Vagina (tissue), 2 donors: Measurements from ENCODE around the gene KCNC4. TPM values are rescaled to one million over a fixed set of nuclear protein-coding genes. Genes with fewer than 3 reads are reported as not detected.

ENCODE experiments used
- DNase-seq, 2 donors: peaks; one replicate each; pipeline ENCODE4 v3.0.0-alpha.2; 2017; ENCODE audit errors: extremely low spot score in 2 of 2
- H3K27ac ChIP-seq: fragments of 200-600 bp; sonication (generic); one replicate; pipeline ENCODE4 v1.5.1; 2019
- H3K27me3 ChIP-seq: fragments of 200-600 bp; sonication (generic); one replicate; pipeline ENCODE4 v1.5.1; 2019
- H3K36me3 ChIP-seq, 2 donors: fragments of 200-600 bp; sonication (generic); one replicate each; pipeline ENCODE4 v1.5.1; 2017 to 2019
- H3K4me1 ChIP-seq: fragments of 200-600 bp; sonication (generic); one replicate; pipeline ENCODE4 v1.5.1; 2019
- H3K4me3 ChIP-seq, 2 donors: fragments of 200-600 bp; sonication (generic); 1 replicate in 1 of 2; 2 replicates in 1 of 2; pipeline ENCODE4 v1.5.1; 2016 to 2019
- H3K9me3 ChIP-seq: fragments of 200-600 bp; sonication (generic); one replicate; pipeline ENCODE4 v1.5.1; 2019
- CTCF ChIP-seq, 3 experiments: fragments of 450-650 bp in 2 of 3; fragments of 200-600 bp in 1 of 3; sonication (generic) in 1 of 3; IDR thresholded peaks; one replicate each; pipeline ENCODE4 v1.5.1; 2017 to 2019; ENCODE audit warnings: antibody characterized with exemption in 3 of 3, mild to moderate bottlenecking in 2 of 3, moderate library complexity in 2 of 3
- POLR2A ChIP-seq, 2 donors: fragments of 450-650 bp; IDR thresholded peaks; one replicate each; pipeline ENCODE4 v1.6.1; 2017; ENCODE audit warnings: antibody characterized with exemption in 2 of 2, mild to moderate bottlenecking in 2 of 2, moderate library complexity in 2 of 2
- POLR2AphosphoS5 ChIP-seq, 2 donors: sonication (generic); formaldehyde crosslinking; IDR thresholded peaks; one replicate each; pipeline ENCODE4 v1.9.0; 2017; ENCODE audit warnings: antibody characterized with exemption in 2 of 2, mild to moderate bottlenecking in 2 of 2, low read depth in 1 of 2; ENCODE audit not compliant: insufficient read depth in 1 of 2
- intact Hi-C: fragments of 100-400 bp; cut with DNase I; formaldehyde crosslinking; loops from one replicate; pipeline ENCODE4 v1.15.1; 2023
- total RNA-seq: library from RNA; depleted of rRNA; stranded (reverse); fragments of >200 nt; gene quantifications from one replicate; pipeline ENCODE4 v1.2.3, GENCODE V29; 2016

Gene KCNC4
- total RNA-seq, 1 donor from 2014 or later, result 10.1 TPM

DNA sequence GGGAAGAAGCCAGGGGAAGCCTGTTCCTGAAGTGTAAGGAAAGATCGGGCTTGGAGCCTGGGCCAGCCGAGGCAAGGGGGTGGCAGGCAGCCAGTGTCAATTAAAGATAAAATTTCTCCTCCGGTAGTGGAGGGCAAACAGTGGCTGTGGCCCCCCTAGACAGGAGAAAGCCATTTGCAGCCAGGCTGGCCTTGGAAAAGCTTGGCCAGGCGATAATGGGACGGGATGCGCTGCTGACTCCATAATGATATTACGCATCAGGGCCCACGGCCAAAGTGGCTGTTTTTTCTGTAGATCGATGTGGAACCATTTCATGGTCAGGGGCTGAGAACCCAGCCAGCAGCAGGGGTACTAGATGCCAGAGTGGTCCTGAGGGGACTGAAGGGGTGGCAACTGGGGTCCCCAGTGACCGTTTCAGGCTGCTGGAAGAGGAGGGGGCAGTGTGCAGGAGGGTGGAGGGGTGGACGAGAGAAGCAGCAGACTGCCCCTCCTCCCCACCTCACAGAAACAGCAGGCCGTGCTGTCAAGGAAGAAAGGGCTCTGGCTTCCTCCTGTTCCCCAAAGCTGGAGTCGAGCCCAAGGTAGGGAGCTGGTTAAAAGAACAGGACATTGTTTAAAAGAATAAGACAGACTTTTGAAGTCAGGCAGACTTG is 25.2 kb downstream of the KCNC4 start:
- intact Hi-C loops, result no loop called here
- DNase-seq, result no peak
- no peaks in the 10 kb centered on the region for H3K9me3 ChIP-seq
- peaks cover 0 to 12% of the 10 kb centered on the region in 2 donors for H3K36me3 ChIP-seq
- TF ChIP-seq POLR2A (IDR thresholded peaks at IDR 0.05) (no peak), CTCF (IDR thresholded peaks at IDR 0.05) (no peak), POLR2AphosphoS5 (IDR thresholded peaks at IDR 0.05; ENCODE audit: insufficient read depth in 1 of 2, low read depth in 1 of 2) (no peak)
- H3K4me1 ChIP-seq, result peaks cover 13% of the 10 kb centered on the region
- no peaks in the 10 kb centered on the region for H3K27me3 ChIP-seq
- H3K27ac ChIP-seq, result peak overlapping the region; percentile 46
- H3K4me3 ChIP-seq, result no peak overlapping the region

DNA sequence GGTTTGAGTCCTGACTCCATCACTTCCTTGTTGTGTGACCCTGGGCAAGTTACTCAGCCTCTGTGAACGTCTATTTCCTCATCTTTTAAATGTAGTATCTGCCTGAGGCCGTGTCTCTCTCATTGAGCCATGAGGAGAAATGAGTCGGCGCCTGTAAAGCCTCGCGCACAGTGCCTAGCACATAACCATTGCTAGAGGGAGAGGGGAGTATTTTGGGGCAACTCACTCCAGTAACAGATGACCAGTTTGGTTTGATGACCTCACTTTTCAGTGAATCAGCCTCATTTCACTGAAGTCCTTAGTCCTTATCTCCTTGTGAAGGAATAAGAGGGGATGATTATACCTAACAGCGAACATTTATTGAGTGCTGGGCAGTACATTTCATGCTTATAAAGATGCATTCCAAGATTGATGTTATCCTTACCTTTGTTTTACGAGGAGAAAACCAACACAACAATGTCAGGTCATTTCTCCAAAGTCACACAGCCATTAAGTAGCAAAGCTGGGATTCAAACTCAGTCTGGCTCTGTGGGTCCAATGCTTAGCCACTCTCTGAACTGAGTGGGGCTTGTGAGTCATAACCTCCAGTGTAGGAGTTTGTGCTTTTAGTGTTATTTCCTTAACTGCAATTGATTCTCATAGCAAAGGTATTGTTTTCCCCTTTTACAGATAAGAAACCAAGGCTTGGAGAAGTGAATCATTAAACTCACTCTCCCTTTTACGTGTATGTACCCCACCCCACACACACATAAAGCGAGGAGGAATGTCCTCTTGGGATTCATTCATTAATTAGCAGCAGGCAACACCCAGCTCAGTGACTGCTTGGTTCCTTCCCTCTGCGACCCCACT is 25.9 kb downstream of the KCNC4 start:
- intact Hi-C loops, result no loop called here
- H3K27ac ChIP-seq, result peak overlapping the region; percentile 46

DNA sequence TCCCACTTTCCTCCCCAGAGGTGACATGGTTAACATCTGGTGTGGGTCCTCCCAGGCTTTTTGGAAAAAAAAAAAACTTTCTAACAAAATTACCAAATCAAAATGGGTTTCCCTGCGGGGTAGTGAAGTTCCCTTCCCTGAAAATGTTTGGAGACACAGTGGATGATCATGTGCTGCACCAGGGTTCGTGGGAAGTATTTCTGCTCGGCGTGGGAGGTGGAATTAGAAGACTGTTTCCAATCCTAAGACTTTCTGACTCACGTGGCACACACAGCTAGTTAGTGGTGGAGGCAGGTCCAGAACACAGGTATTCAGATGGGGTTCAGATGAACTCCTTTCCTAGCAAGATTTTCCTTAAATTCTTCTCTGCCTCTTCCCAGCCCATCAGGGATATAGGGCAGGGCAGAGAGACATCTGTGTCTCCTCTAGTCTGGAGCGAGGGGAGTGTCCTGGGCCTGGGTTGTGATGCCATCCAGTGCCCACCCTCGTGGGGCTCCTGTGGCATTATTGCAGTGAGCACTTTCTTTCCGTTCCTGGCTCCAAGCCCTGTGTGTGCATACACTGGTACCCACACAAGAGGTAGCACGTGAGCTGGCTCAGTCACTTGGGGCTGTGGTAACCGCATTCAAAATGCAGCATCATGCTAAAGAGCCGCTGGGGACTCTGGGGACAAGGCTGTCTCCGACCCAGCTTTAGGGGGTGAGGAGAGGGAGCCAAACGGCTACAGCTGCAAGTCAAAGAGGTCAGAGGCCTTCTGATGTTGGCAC is 27.5 kb downstream of the KCNC4 start:
- no peak for DNase-seq
- Histone ChIP-seq H3K27ac (no peak overlapping the region), H3K36me3 (peaks cover 0 to 7% of the 10 kb centered on the region in 2 donors), H3K9me3 (no peaks in the 10 kb centered on the region), H3K27me3 (no peaks in the 10 kb centered on the region), H3K4me3 (no peak overlapping the region), H3K4me1 (peaks cover 13% of the 10 kb centered on the region)
- intact Hi-C loops, result no loop called here
- TF ChIP-seq POLR2A (IDR thresholded peaks at IDR 0.05) (no peak), CTCF (IDR thresholded peaks at IDR 0.05) (no peak), POLR2AphosphoS5 (IDR thresholded peaks at IDR 0.05; ENCODE audit: insufficient read depth in 1 of 2, low read depth in 1 of 2) (no peak)

More for the DNA sequence above, 25.9 kb downstream of the KCNC4 start:
- no peaks in the 10 kb centered on the region for H3K9me3 ChIP-seq
- DNase-seq, result no peak
- H3K4me3 ChIP-seq, result no peak overlapping the region
- peaks cover 0 to 12% of the 10 kb centered on the region in 2 donors for H3K36me3 ChIP-seq
- H3K4me1 ChIP-seq, result peaks cover 13% of the 10 kb centered on the region
- no peaks in the 10 kb centered on the region for H3K27me3 ChIP-seq
- no peak for TF ChIP-seq CTCF (IDR thresholded peaks at IDR 0.05)
- no peak for TF ChIP-seq POLR2AphosphoS5 (IDR thresholded peaks at IDR 0.05; ENCODE audit: insufficient read depth in 1 of 2, low read depth in 1 of 2)
- no peak for TF ChIP-seq POLR2A (IDR thresholded peaks at IDR 0.05)

GRCh38 chr1:110239441-110240430 is 29.6 kb downstream of the KCNC4 start:
- H3K27me3 ChIP-seq, result no peaks in the 10 kb centered on the region
- no peak overlapping the region for H3K27ac ChIP-seq
- DNase-seq, result no peak
- peaks cover 13% of the 10 kb centered on the region for H3K4me1 ChIP-seq
- TF ChIP-seq POLR2AphosphoS5 (IDR thresholded peaks at IDR 0.05; ENCODE audit: insufficient read depth in 1 of 2, low read depth in 1 of 2), result no peak
- TF ChIP-seq CTCF (IDR thresholded peaks at IDR 0.05), result no peak
- TF ChIP-seq POLR2A (IDR thresholded peaks at IDR 0.05), result no peak
- no peaks in the 10 kb centered on the region for H3K36me3 ChIP-seq
- no peak overlapping the region for H3K4me3 ChIP-seq
- intact Hi-C loops, result no loop called here
- H3K9me3 ChIP-seq, result no peaks in the 10 kb centered on the region
